ENCODE results near the gene AP1M1.
"Not testable (repeated sequence)": the region's sequence is repeated elsewhere in the genome, so short reads cannot be mapped to it uniquely, and the experiment has no call there.

Gene AP1M1

DNA sequence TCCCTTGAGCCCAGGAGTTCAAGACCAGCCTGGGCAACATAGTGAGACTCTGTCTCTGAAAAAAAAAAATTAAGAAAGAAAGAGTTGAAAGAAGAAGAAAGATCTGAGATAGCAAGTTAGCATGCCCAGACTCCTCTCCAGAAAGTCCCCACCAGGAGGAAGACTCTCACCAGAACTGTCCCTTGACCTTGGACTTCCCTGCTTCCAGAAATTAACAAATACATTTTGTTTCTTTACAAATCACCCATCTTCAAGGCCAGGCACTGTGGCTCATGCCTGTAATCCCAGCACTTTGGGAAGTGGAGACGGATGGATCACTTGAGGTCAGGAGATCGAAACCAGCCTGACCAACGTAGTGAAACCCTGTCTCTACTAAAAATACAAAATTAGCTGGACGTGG, 82.6 kb downstream of the AP1M1 start:
- Histone ChIP-seq H3K27me3 (ENCODE audit: control insufficient read depth in 2 of 2, insufficient read depth in 2 of 2, low read length in 2 of 2) (no peaks in the 10 kb centered on the region), H3K4me3 (ENCODE audit: low read length in 2 of 2) (no peak overlapping the region), H3K4me1 (ENCODE audit: control insufficient read depth in 2 of 2, insufficient read depth in 2 of 2, low read length in 2 of 2) (peaks cover 6 to 7% of the 10 kb centered on the region in 2 donors), H3K36me3 (ENCODE audit: control insufficient read depth in 2 of 2, insufficient read depth in 2 of 2, low read length in 2 of 2) (no peaks in the 10 kb centered on the region), H3K9ac (ENCODE audit: low read depth in 1 of 2, low read length in 2 of 2) (no peak overlapping the region), H3K27ac (ENCODE audit: low read depth in 2 of 2, low read length in 2 of 2) (no peak overlapping the region), H3K9me3 (ENCODE audit: control insufficient read depth in 2 of 2, low read length in 2 of 2) (no peaks in the 10 kb centered on the region)

- H3K4me3 ChIP-seq (ENCODE audit: low read length in 2 of 2) = no peak overlapping the region
- peaks cover 3 to 4% of the 10 kb centered on the region in 2 donors for H3K27me3 ChIP-seq (ENCODE audit: control insufficient read depth in 2 of 2, insufficient read depth in 2 of 2, low read length in 2 of 2)
- H3K27ac ChIP-seq (ENCODE audit: low read depth in 2 of 2, low read length in 2 of 2) = no peak overlapping the region
- H3K4me1 ChIP-seq (ENCODE audit: control insufficient read depth in 2 of 2, insufficient read depth in 2 of 2, low read length in 2 of 2) = peaks cover 6 to 10% of the 10 kb centered on the region in 2 donors
- H3K9ac ChIP-seq (ENCODE audit: low read depth in 1 of 2, low read length in 2 of 2) = no peak overlapping the region
- H3K9me3 ChIP-seq (ENCODE audit: control insufficient read depth in 2 of 2, low read length in 2 of 2) = no peaks in the 10 kb centered on the region
- no peaks in the 10 kb centered on the region for H3K36me3 ChIP-seq (ENCODE audit: control insufficient read depth in 2 of 2, insufficient read depth in 2 of 2, low read length in 2 of 2)
Measured at GRCh38 chr19:16281743-16282142, 84.0 kb downstream of the AP1M1 start.

- H3K4me3 ChIP-seq (ENCODE audit: low read length in 2 of 2) = peak overlapping the region in 1 of 2 donors; percentile 1
- H3K9ac ChIP-seq (ENCODE audit: low read depth in 1 of 2, low read length in 2 of 2) = peak overlapping the region; percentile 47 to 54
- no peaks in the 10 kb centered on the region for H3K9me3 ChIP-seq (ENCODE audit: control insufficient read depth in 2 of 2, low read length in 2 of 2)
Measured at GRCh38 chr19:16283210-16284061, 85.7 kb downstream of the AP1M1 start.

DNA sequence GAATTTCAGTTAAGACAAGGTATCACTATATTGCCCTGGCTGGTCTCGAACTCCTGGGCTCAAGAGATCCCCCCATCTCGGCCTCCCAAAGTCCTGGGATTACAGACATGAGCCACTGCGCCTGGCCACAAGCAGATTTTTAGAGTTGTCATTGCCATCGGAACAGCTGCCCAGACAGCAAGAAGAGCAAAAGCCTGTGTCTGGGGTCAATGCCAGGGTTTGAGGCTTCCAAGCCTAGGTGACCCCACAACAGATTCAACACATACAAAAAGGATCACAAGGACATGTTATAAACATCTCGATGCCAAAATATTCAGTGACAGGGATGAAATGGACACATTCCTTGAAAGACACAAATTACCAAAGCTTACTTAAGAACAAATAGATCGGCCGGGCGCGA, 86.8 kb downstream of the AP1M1 start:
- H3K4me1 ChIP-seq (ENCODE audit: control insufficient read depth in 2 of 2, insufficient read depth in 2 of 2, low read length in 2 of 2) = peaks cover 6 to 10% of the 10 kb centered on the region in 2 donors
- H3K36me3 ChIP-seq (ENCODE audit: control insufficient read depth in 2 of 2, insufficient read depth in 2 of 2, low read length in 2 of 2) = no peaks in the 10 kb centered on the region
- H3K27ac ChIP-seq (ENCODE audit: low read depth in 2 of 2, low read length in 2 of 2) = peak overlapping the region; percentile 67 to 84
- H3K9ac ChIP-seq (ENCODE audit: low read depth in 1 of 2, low read length in 2 of 2) = no peak overlapping the region
- H3K9me3 ChIP-seq (ENCODE audit: control insufficient read depth in 2 of 2, low read length in 2 of 2) = no peaks in the 10 kb centered on the region
- H3K4me3 ChIP-seq (ENCODE audit: low read length in 2 of 2) = no peak overlapping the region
- peaks cover 3 to 4% of the 10 kb centered on the region in 2 donors for H3K27me3 ChIP-seq (ENCODE audit: control insufficient read depth in 2 of 2, insufficient read depth in 2 of 2, low read length in 2 of 2)

More at GRCh38 chr19:16283210-16284061, 85.7 kb downstream of the AP1M1 start:
- Histone ChIP-seq H3K4me1 (ENCODE audit: control insufficient read depth in 2 of 2, insufficient read depth in 2 of 2, low read length in 2 of 2) (peaks cover 6 to 10% of the 10 kb centered on the region in 2 donors), H3K27ac (ENCODE audit: low read depth in 2 of 2, low read length in 2 of 2) (peak overlapping the region; percentile 67 to 84), H3K27me3 (ENCODE audit: control insufficient read depth in 2 of 2, insufficient read depth in 2 of 2, low read length in 2 of 2) (peaks cover 3 to 4% of the 10 kb centered on the region in 2 donors), H3K36me3 (ENCODE audit: control insufficient read depth in 2 of 2, insufficient read depth in 2 of 2, low read length in 2 of 2) (no peaks in the 10 kb centered on the region)

GRCh38 chr19:16285079-16285478, 87.4 kb downstream of the AP1M1 start:
- H3K9ac ChIP-seq (ENCODE audit: low read depth in 1 of 2, low read length in 2 of 2); H3K36me3 ChIP-seq (ENCODE audit: control insufficient read depth in 2 of 2, insufficient read depth in 2 of 2, low read length in 2 of 2); H3K27me3 ChIP-seq (ENCODE audit: control insufficient read depth in 2 of 2, insufficient read depth in 2 of 2, low read length in 2 of 2); H3K9me3 ChIP-seq (ENCODE audit: control insufficient read depth in 2 of 2, low read length in 2 of 2); H3K4me3 ChIP-seq (ENCODE audit: low read length in 2 of 2); H3K27ac ChIP-seq (ENCODE audit: low read depth in 2 of 2, low read length in 2 of 2): not testable (repeated sequence)
- H3K4me1 ChIP-seq (ENCODE audit: control insufficient read depth in 2 of 2, insufficient read depth in 2 of 2, low read length in 2 of 2) = peaks cover 6 to 10% of the 10 kb centered on the region in 2 donors

DNA sequence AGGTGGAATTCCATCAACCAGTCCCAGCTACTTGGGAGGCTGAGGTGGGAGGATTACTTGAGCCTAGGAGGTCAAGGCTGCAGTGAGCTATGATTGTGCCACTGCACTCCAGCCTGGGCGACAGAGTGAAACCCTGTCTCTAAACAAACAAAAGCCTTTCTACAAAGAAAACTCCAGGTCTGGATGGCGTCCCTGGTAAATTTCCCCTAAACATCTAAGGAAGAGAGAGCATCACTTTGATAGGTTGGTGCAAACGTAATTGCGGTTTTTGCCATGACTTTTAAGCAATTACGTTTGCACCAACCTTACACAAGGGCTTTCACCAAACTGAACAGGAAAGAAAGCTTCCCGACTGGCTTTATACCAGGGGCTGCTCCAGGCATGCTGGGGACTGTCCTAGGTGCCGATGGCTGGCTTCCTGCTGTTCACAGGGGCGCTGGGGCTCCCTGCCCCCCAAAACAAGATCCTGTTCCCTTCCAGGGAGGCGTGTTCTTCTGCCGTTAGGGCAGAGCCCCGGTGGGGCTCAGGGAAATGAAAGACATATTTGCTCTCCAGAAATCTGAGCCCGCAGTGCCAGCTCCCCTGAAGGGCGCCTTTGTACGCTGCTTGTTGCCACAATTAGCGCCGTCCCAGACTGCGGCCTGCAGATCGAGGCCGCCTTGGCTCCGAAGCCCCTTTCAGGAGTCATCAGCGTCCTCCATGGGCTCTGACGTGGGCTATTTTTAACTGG, 88.2 kb downstream of the AP1M1 start:
- no peak overlapping the region for H3K4me3 ChIP-seq (ENCODE audit: low read length in 2 of 2)
- H3K9ac ChIP-seq (ENCODE audit: low read depth in 1 of 2, low read length in 2 of 2) = peak overlapping the region in 1 of 2 donors; percentile 0
- peaks cover 6 to 10% of the 10 kb centered on the region in 2 donors for H3K4me1 ChIP-seq (ENCODE audit: control insufficient read depth in 2 of 2, insufficient read depth in 2 of 2, low read length in 2 of 2)
- no peaks in the 10 kb centered on the region for H3K36me3 ChIP-seq (ENCODE audit: control insufficient read depth in 2 of 2, insufficient read depth in 2 of 2, low read length in 2 of 2)
- peaks cover 3 to 4% of the 10 kb centered on the region in 2 donors for H3K27me3 ChIP-seq (ENCODE audit: control insufficient read depth in 2 of 2, insufficient read depth in 2 of 2, low read length in 2 of 2)
- no peaks in the 10 kb centered on the region for H3K9me3 ChIP-seq (ENCODE audit: control insufficient read depth in 2 of 2, low read length in 2 of 2)
- peak overlapping the region; percentile 19 to 48 for H3K27ac ChIP-seq (ENCODE audit: low read depth in 2 of 2, low read length in 2 of 2)

DNA sequence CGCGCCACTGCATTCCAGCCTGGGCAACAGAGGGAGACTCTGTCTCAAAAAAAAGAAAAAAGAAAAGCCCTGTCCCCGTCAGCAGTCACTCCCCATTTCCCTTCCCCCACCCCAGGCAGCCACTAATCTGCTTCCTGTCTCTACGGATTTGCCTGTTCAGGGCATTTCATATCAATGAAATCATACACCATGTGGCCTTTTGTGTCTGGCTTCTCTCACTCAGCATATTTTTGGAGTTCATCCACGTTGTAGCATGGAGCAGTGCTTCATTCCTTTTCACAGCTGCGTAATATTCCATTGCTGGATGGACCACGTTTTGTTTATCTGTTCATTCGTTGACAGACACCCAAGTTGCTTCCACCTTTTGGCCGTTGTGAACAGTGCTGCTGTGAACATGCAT, 90.8 kb downstream of the AP1M1 start:
- Histone ChIP-seq H3K4me3 (ENCODE audit: low read length in 2 of 2) (no peak overlapping the region), H3K36me3 (ENCODE audit: control insufficient read depth in 2 of 2, insufficient read depth in 2 of 2, low read length in 2 of 2) (no peaks in the 10 kb centered on the region), H3K4me1 (ENCODE audit: control insufficient read depth in 2 of 2, insufficient read depth in 2 of 2, low read length in 2 of 2) (peaks cover 6 to 14% of the 10 kb centered on the region in 2 donors), H3K27ac (ENCODE audit: low read depth in 2 of 2, low read length in 2 of 2) (no peak overlapping the region), H3K9ac (ENCODE audit: low read depth in 1 of 2, low read length in 2 of 2) (no peak overlapping the region), H3K9me3 (ENCODE audit: control insufficient read depth in 2 of 2, low read length in 2 of 2) (no peaks in the 10 kb centered on the region), H3K27me3 (ENCODE audit: control insufficient read depth in 2 of 2, insufficient read depth in 2 of 2, low read length in 2 of 2) (peaks cover 3 to 4% of the 10 kb centered on the region in 2 donors)

GRCh38 chr19:16289594-16289993, 91.9 kb downstream of the AP1M1 start:
- H3K27ac ChIP-seq (ENCODE audit: low read depth in 2 of 2, low read length in 2 of 2) = no peak overlapping the region

DNA sequence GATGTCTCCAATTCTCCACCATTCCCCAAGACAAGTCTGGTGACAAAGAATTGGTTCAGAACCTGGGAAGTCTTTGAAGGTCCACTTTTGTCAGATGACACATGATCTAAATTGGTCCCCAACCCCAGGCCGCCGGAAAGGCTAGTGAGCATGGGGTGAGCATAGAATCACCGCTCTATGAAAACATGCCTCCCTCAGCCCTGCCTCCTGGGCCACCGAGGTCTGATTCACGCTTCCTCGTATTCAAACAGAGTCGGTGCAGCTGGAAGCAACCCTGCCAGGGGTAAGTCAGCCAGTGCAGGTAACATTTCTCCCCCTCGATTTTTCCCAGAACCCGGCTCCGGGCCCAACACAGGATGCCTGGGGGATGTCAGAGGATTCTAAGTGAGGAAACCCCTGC, 93.0 kb downstream of the AP1M1 start:
- H3K27me3 ChIP-seq (ENCODE audit: control insufficient read depth in 2 of 2, insufficient read depth in 2 of 2, low read length in 2 of 2) = peaks cover 3 to 4% of the 10 kb centered on the region in 2 donors
- peaks cover 3 to 8% of the 10 kb centered on the region in 2 donors for H3K4me1 ChIP-seq (ENCODE audit: control insufficient read depth in 2 of 2, insufficient read depth in 2 of 2, low read length in 2 of 2)
- no peaks in the 10 kb centered on the region for H3K36me3 ChIP-seq (ENCODE audit: control insufficient read depth in 2 of 2, insufficient read depth in 2 of 2, low read length in 2 of 2)
- no peak overlapping the region for H3K4me3 ChIP-seq (ENCODE audit: low read length in 2 of 2)
- no peak overlapping the region for H3K9ac ChIP-seq (ENCODE audit: low read depth in 1 of 2, low read length in 2 of 2)
- H3K9me3 ChIP-seq (ENCODE audit: control insufficient read depth in 2 of 2, low read length in 2 of 2) = no peaks in the 10 kb centered on the region
- H3K27ac ChIP-seq (ENCODE audit: low read depth in 2 of 2, low read length in 2 of 2) = no peak overlapping the region

More at GRCh38 chr19:16289594-16289993, 91.9 kb downstream of the AP1M1 start:
- Histone ChIP-seq H3K9me3 (ENCODE audit: control insufficient read depth in 2 of 2, low read length in 2 of 2) (no peaks in the 10 kb centered on the region), H3K9ac (ENCODE audit: low read depth in 1 of 2, low read length in 2 of 2) (no peak overlapping the region), H3K27me3 (ENCODE audit: control insufficient read depth in 2 of 2, insufficient read depth in 2 of 2, low read length in 2 of 2) (peaks cover 3 to 4% of the 10 kb centered on the region in 2 donors), H3K4me3 (ENCODE audit: low read length in 2 of 2) (no peak overlapping the region), H3K4me1 (ENCODE audit: control insufficient read depth in 2 of 2, insufficient read depth in 2 of 2, low read length in 2 of 2) (peaks cover 3 to 8% of the 10 kb centered on the region in 2 donors), H3K36me3 (ENCODE audit: control insufficient read depth in 2 of 2, insufficient read depth in 2 of 2, low read length in 2 of 2) (no peaks in the 10 kb centered on the region)
